MG63 (cell line): Measurements from ENCODE around the gene ERV3-1. TPM values are rescaled to one million over a fixed set of nuclear protein-coding genes. Genes with fewer than 3 reads are reported as not detected.
"Not testable (repeated sequence)": the region's sequence is repeated elsewhere in the genome, so short reads cannot be mapped to it uniquely, and the experiment has no call there.

Experiments
- DNase-seq: peaks from one replicate; pipeline ENCODE4 v3.0.0-alpha.2; 2020
- H3K27me3 ChIP-seq: fragments of 250-450 bp; sonication (Bioruptor Pico); 2 replicates; pipeline ENCODE4 v1.5.1; 2020; ENCODE audit warnings: mild to moderate bottlenecking, moderate library complexity
- H3K36me3 ChIP-seq: fragments of 250-450 bp; sonication (Bioruptor Pico); 2 replicates; pipeline ENCODE4 v1.5.1; 2020; ENCODE audit warnings: mild to moderate bottlenecking, moderate library complexity
- H3K4me3 ChIP-seq: fragments of 250-450 bp; sonication (Bioruptor Pico); 2 replicates; pipeline ENCODE4 v1.5.1; 2020; ENCODE audit warnings: mild to moderate bottlenecking, moderate library complexity
- H3K9me3 ChIP-seq: fragments of 250-450 bp; sonication (Bioruptor Pico); 2 replicates; pipeline ENCODE4 v1.5.1; 2020; ENCODE audit warnings: mild to moderate bottlenecking, moderate library complexity
- total RNA-seq: library from RNA; depleted of rRNA; stranded (reverse); fragments of >200 nt; shearing (Covaris generic); gene quantifications from 2 replicates; pipeline ENCODE4 v1.2.3, GENCODE V29; 2014; ENCODE audit warnings: low replicate concordance

The ERV3-1 gene
- total RNA-seq, 1 experiment from 2014 or later: 3.7 TPM

- peaks cover 11% of the 10 kb centered on the region for H3K36me3 ChIP-seq
- not testable (repeated sequence) for H3K4me3 ChIP-seq, DNase-seq, H3K27me3 ChIP-seq, H3K9me3 ChIP-seq
Observed at GRCh38 chr7:65009394-65009793, 2.9 kb upstream of the ERV3-1 start.

- not testable (repeated sequence) for H3K27me3 ChIP-seq, H3K9me3 ChIP-seq, DNase-seq
- Histone ChIP-seq H3K4me3 (peak overlapping the region; percentile 82), H3K36me3 (peaks cover 34% of the 10 kb centered on the region)
Observed at GRCh38 chr7:65007036-65007435, 549 bp upstream of the ERV3-1 start.

DNA sequence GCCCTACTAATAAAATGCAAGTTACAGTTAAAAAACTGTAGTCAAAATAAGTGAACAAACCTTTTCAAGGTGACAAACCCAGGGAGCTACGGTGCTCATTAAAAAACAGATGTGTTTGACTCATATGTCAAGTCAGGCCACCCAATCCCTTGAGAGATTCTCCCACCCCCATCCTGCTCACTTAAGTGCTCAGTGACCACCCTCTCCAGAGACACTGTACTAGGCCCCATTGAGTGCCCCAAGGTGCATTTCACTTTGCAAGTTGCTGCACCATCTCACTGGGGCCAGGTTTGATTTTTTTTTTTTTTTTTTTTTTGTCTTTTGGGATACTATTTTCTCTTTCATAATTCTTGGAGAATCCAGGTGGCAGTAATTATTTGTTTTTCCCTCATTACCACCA, 1.9 kb downstream of the ERV3-1 start:
- no peak for DNase-seq
- H3K9me3 ChIP-seq: peaks cover 28% of the 10 kb centered on the region

GRCh38 chr7:65002972-65003585, 3.4 kb downstream of the ERV3-1 start:
- peaks cover 73% of the 10 kb centered on the region for H3K36me3 ChIP-seq
- H3K9me3 ChIP-seq: peaks cover 43% of the 10 kb centered on the region
- no peak overlapping the region for H3K4me3 ChIP-seq
- H3K27me3 ChIP-seq: no peaks in the 10 kb centered on the region
- no peak for DNase-seq

More for the DNA sequence above, 1.9 kb downstream of the ERV3-1 start:
- Histone ChIP-seq H3K36me3 (peaks cover 58% of the 10 kb centered on the region), H3K4me3 (no peak overlapping the region), H3K27me3 (no peaks in the 10 kb centered on the region)

GRCh38 chr7:65001291-65001814, 5.1 kb downstream of the ERV3-1 start:
- Histone ChIP-seq H3K9me3 (peaks cover 55% of the 10 kb centered on the region), H3K36me3 (peaks cover 89% of the 10 kb centered on the region), H3K27me3 (no peaks in the 10 kb centered on the region), H3K4me3 (no peak overlapping the region)
- no peak for DNase-seq

DNA sequence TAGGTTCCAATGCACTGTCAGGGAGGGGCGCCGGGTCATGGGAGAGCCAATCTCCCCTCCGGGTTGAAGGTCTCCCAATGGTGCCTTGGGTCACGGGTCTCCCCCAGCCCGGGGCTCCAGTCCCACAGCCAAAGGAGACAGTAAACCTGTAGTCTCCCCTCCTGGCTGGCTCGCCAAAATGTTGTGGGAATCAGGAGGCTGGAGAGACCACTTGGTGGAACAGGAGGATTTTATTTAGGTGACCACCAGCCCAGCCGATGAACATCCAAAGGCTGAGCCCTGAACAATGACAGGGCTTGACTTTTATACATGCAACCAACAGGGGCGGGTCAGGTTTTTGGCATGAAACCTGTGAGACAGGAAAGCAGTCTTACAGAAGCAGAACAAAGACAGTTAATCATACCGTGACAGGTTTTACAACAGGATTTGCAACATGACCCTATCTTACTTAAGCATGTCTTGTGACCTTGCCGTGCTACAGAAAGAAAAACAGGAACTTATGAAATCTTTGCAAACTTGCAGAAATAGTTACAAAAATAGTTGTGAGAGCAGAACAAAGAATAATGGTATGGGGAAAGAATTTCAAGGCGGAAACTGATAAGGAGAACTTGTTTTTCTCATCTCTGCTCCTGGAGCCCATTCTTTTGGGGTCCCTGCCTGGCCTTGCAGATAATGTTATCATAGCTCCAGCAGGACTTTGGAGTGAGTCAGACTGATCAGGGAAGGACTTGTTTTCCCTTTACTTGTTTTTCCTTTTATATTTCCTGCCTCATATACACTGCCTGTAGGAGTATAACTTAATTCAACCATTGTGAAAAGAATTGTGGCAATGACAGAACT, 7.1 kb downstream of the ERV3-1 start:
- no peak for DNase-seq
- no peaks in the 10 kb centered on the region for H3K27me3 ChIP-seq
- peaks cover 81% of the 10 kb centered on the region for H3K36me3 ChIP-seq
- no peak overlapping the region for H3K4me3 ChIP-seq
- peaks cover 60% of the 10 kb centered on the region for H3K9me3 ChIP-seq

DNA sequence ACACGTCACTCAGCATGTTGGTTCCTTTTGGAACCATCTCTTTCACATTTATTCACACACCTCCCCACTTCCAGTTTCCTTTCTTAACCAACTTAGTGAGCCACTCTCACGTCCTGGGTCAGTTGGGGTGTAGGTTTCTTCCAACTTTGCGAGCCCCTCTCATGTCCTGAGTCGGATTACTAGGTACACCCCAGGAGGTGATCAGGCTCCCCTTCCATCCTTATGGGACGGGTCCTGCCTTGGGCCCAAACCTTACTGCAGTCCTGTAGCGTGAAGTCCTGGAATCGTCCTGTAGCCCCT, 7.7 kb downstream of the ERV3-1 start:
- DNase-seq: no peak
- Histone ChIP-seq H3K4me3 (no peak overlapping the region), H3K9me3 (peaks cover 62% of the 10 kb centered on the region)

GRCh38 chr7:64997927-64998391, 8.5 kb downstream of the ERV3-1 start:
- peaks cover 63% of the 10 kb centered on the region for H3K9me3 ChIP-seq
- H3K36me3 ChIP-seq: peaks cover 77% of the 10 kb centered on the region
- no peaks in the 10 kb centered on the region for H3K27me3 ChIP-seq
- no peak overlapping the region for H3K4me3 ChIP-seq
- DNase-seq: peak; percentile 40

More for the DNA sequence above, 7.7 kb downstream of the ERV3-1 start:
- H3K27me3 ChIP-seq: no peaks in the 10 kb centered on the region
- peaks cover 77% of the 10 kb centered on the region for H3K36me3 ChIP-seq

DNA sequence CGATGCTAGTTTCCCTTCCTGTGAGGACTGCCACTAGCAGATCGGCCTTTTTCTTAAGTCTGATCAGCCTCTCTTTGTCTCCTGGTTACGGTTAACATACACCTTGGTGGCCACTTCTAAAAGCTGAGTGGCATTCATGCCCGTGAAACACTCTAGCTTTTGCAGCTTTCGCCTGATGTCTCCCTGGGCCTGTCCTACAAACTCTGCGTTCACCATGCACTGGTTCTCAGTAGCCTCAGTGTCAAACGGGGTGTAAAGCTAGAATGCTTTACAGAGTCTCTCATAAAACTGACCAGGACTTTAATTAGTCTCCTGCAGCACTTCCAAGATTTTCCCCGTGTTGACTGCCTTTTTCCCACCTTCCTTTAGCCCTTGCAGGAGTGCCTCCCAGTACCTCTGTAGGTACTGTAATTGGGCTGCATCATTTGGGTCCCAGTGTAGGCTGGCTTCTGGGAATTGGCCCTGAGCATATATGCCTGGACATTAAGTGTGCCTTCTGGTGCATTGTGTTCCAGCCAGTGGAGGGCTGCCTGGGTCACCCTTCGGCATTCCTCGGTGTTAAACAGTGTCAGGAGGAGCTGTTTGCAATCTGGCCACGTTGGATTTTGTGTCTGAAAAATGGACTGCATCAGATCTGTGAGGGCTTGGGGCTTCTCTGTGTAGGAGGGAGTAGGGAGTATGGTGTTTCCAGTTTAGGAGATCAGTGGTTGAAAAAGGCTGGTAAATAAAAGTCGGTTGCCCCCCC, 9.2 kb downstream of the ERV3-1 start:
- Histone ChIP-seq H3K9me3 (peaks cover 59% of the 10 kb centered on the region), H3K27me3 (no peaks in the 10 kb centered on the region), H3K36me3 (peaks cover 77% of the 10 kb centered on the region), H3K4me3 (no peak overlapping the region)
- DNase-seq: no peak

DNA sequence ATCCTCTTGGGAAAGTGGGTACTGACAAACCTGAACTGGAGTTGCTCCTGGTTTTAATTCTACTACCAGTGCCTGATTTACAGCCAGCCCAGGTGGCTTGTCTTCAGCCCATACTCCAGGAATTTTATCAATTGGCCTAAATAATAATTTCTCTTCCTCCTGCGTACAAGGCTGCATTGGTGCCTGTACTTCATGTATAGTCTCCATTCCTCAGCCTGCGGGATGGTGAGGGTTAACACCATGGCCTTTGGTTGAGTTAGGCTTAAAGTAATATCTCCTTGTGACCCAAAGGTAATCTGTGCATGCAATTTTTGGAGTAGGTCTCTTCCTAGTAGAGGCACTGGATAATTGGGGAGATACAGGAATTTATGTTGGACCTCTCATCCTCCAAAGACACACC, 10.2 kb downstream of the ERV3-1 start:
- peaks cover 55% of the 10 kb centered on the region for H3K9me3 ChIP-seq
- no peaks in the 10 kb centered on the region for H3K27me3 ChIP-seq
- no peak overlapping the region for H3K4me3 ChIP-seq
- H3K36me3 ChIP-seq: peaks cover 78% of the 10 kb centered on the region
- no peak for DNase-seq

DNA sequence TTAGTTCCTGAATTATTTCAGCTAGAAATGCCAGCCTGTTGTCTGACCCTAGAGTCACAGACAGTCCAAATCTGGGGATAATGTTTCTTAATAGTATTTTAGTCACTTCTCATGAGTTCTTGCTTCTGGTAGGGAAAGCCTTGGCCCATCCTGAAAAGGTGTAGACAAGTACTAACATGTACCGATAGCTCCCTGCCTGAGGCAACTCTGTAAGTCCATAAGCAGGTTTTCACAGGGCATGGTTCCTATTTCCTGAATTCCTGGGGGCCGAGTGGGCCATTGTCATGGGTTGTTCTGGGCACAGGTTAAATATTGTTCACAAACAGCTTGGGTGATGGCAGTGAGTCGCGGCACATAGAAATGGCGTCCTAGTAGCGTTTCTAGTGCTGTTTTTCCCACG, 12.6 kb downstream of the ERV3-1 start:
- peaks cover 50% of the 10 kb centered on the region for H3K9me3 ChIP-seq
- no peak overlapping the region for H3K4me3 ChIP-seq
- H3K27me3 ChIP-seq: no peaks in the 10 kb centered on the region
- no peak for DNase-seq
- peaks cover 71% of the 10 kb centered on the region for H3K36me3 ChIP-seq

DNA sequence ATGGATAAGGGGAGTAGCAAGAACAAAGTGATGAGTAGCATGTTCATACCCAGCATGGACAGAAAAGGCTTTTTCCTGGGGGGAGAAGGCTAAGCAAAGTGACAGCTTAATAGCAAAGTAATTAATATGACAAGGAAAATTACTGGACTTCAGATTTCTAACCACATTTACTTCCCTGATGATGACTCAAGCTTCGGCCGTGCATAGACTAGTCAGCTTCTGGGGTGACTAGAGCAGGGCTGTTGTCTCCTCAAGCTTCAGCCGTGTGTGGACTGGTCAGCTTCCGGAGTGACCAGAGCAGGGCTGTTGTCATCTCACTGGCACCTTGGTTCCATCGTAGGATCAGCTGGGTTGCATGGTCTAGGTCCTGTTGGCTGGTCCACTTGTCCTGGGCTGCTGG, 13.5 kb downstream of the ERV3-1 start:
- Histone ChIP-seq H3K4me3 (no peak overlapping the region), H3K27me3 (no peaks in the 10 kb centered on the region), H3K9me3 (peaks cover 51% of the 10 kb centered on the region), H3K36me3 (peaks cover 69% of the 10 kb centered on the region)
- DNase-seq: no peak

DNA sequence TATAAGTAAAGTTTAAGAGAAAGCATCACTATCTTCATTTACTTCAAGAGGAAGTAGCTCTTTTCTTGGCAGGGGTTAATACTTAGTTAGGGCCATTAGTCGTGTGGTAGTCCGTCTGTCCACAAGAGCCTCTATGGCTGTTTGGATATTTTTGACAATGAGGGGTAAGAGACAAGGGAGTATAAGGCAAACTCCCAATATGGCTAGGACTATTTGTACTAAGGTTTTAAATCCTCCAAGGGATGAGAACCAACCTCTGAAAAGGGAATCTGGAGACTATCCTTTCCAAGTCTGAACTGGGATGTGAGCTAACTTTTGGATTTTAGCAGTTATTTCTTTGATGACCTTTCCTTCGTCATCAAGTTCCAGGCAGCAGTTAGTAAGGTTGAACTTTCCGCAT, 15.6 kb downstream of the ERV3-1 start, which contains the start of gene ZNF117:
ZNF117 (minus strand) TSS at position 101 of the 400 bp plus-strand sequence.
- DNase-seq: no peak
- peaks cover 60% of the 10 kb centered on the region for H3K36me3 ChIP-seq
- H3K4me3 ChIP-seq: no peak within 1 kb of the TSS
- no peaks in the 10 kb centered on the region for H3K27me3 ChIP-seq
- H3K9me3 ChIP-seq: peaks cover 42% of the 10 kb centered on the region

- Histone ChIP-seq H3K27me3 (no peaks in the 10 kb centered on the region), H3K4me3 (no peak overlapping the region), H3K9me3 (peaks cover 41% of the 10 kb centered on the region), H3K36me3 (peaks cover 62% of the 10 kb centered on the region)
- DNase-seq: no peak
Observed at GRCh38 chr7:64990216-64990615, 16.3 kb downstream of the ERV3-1 start.

DNA sequence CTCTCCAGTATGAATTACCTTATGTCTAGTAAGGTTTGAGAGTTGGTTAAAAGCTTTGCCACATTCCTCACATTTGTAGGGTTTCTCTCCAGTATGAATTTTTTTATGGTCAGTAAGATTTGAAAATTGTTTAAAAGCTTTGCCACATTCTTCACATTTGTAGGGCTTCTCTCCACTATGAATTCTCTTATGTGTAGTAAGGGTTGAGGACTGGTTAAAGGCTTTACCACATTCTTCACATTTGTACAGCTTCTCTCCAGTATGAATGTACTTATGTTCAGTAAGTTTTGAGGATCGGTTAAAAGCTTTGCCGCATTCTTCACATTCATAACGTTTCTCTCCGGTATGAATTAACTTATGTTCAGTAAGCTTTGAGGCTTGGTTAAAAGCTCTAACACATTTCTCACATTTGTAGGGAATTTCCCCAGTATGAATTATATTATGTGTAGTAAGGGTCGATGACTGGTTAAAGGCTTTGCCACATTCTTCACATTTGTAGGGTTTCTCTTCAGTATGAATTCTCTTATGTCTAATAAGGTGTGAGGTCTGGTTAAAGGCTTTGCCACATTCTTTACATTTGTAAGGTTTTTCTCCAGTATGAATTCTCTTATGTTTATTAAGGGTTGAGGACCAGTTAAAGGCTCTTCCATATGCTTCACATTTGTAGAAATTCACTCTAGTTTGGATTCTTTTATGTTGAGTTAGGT, 27.8 kb downstream of the ERV3-1 start:
- Histone ChIP-seq H3K27me3 (no peaks in the 10 kb centered on the region), H3K9me3 (peaks cover 76% of the 10 kb centered on the region), H3K36me3 (peaks cover 59% of the 10 kb centered on the region), H3K4me3 (no peak overlapping the region)
- DNase-seq: no peak

DNA sequence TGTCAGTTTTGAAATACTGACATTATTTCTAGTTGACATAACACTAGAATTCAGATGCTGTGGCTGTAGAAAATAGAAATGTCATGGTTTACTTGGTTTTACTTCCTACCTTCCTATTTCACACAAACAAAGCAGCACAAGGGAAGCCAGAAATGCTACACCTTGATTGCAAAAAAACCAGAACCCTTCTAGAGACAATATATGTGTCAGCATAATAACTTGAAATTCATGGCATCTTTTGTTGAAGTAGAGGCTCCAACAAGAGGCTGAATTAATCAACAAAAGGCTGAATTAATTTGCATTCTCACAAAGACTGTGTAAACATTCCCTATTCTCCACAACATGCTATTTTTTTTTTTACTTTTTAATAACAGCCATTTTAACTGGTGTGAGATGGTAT, 40.9 kb downstream of the ERV3-1 start:
- no peaks in the 10 kb centered on the region for H3K27me3 ChIP-seq
- DNase-seq: no peak
- H3K9me3 ChIP-seq: peaks cover 14% of the 10 kb centered on the region
- H3K36me3 ChIP-seq: no peaks in the 10 kb centered on the region
- H3K4me3 ChIP-seq: no peak overlapping the region
